ENCODE data around the gene CDC14A. TPM values are rescaled to one million over a fixed set of nuclear protein-coding genes. Genes with fewer than 3 reads are reported as not detected.
A peak's percentile ranks its signal among the peaks of the same experiment; 100 is the strongest.
"Not testable (repeated sequence)": the region's sequence is repeated elsewhere in the genome, so short reads cannot be mapped to it uniquely, and the experiment has no call there.

The CDC14A gene
- total RNA-seq, 1 experiment from 2014 or later: 11.1 TPM

DNA sequence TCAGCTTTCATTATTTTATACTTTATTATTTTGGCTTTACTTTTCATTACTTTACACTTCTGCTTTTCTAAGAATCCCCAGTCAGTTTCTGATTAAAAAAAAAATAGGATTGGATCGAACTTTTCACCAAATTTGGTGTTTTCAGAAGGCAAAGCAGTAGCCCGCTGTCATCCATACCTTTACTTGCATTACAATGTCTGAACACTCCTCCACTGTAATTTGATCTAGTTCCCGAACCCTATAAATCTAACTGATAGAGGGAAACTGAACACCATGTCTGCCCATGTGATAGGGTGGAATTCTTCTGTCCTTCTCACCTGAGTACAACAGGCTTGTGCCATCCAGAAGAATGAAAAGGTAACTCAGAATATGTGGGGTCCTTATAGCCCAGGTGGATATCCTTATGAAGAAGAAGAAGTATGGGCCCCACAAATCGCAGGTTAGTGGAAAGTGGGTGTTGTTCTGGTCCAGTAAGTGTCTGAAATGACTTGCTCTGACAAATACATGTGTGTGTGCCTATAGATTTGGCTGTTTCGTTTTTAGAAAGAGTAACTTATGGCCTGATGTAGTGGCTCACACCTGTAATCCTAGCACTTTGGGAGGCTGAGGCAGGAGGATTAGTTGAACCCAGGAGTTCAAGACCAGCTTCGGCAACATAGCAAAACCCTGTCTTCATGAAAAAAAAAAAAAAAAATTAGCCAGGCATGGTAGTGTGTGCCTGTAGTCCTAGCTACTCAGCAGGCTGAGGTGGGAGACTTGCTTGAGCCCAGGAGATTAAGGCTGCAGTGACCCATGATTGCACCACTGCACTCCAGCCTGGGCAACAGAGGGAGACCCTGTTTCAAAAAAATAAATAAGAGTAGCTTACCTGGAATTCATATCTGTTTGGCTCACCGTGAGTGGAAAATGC, 26.6 kb upstream of the CDC14A start:
- Mint-ChIP-seq H3K36me3 (0 out of 2 replicates have a peak, but pooled peaks cover 2% of the 10 kb centered on the region), H3K4me1 (peaks cover 26% of the 10 kb centered on the region), H3K4me3 (peak overlapping the region; percentile 28), H3K27ac (peak overlapping the region; percentile 85), H3K27me3 (ENCODE audit: low read depth) (no peaks in the 10 kb centered on the region; the same call in 1 of the 2 replicates), H3K9me3 (peaks cover 9% of the 10 kb centered on the region)
- DNase-seq (ENCODE audit: low spot score): no peak
- peak; percentile 88 for ATAC-seq
- ChIA-PET CTCF (no interaction called here), POLR2A (no interaction called here)
- TF ChIP-seq ZNF396 (CRISPR knock-in tag; IDR thresholded peaks at IDR 0.05; ENCODE audit: borderline replicate concordance): no peak
- TF ChIP-seq ZNF121 (CRISPR knock-in tag; IDR thresholded peaks at IDR 0.05): 0 out of 2 replicates have a peak, but pooled peaks have one; percentile 39

DNA sequence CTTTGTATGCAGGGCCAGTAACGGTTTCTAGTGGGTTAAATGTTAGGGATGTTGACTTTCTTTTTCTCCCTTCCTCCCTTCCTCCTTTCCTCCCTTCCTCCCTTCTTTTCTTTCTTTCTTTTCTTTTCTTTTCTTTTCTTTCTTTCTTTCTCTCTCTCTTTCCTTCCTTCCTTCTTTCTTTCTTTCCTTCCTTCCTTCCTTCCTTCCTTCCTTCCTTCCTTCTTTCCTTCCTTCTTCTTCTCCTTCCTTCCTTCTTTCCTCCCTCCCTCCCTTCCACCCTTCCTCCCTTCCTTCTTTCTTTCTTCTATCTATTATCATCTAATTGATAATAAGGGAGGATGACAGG, 26.0 kb upstream of the CDC14A start:
- H3K27me3 Mint-ChIP-seq (ENCODE audit: low read depth); CTCF ChIA-PET: not testable (repeated sequence)

DNA sequence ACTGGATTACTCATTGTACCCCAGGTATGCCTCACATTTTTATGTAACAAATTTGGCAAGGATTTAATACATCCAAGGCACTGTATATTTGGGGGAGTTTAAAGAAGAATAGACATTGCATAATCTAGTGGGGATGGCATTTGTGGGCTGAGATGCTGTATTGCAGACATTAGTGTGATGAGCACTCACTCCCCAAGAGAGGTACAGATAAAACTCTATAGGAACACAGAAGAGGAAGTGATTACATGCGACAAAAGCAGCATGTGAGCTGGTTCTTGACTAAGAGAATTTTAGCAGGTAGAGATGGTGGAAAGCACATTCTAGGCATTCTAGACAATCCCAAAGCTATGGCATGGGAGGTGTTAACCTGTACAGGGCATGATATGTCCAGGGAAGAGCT, 24.2 kb upstream of the CDC14A start:
- no peak overlapping the region for H3K4me3 Mint-ChIP-seq
- no peaks in the 10 kb centered on the region for H3K27me3 Mint-ChIP-seq (ENCODE audit: low read depth)
- H3K36me3 Mint-ChIP-seq: no peaks in the 10 kb centered on the region
- no peak overlapping the region for H3K27ac Mint-ChIP-seq
- H3K9me3 Mint-ChIP-seq: no peaks in the 10 kb centered on the region
- POLR2A ChIA-PET: no interaction called here
- no peak for DNase-seq (ENCODE audit: low spot score)
- TF ChIP-seq, protein P1, sequence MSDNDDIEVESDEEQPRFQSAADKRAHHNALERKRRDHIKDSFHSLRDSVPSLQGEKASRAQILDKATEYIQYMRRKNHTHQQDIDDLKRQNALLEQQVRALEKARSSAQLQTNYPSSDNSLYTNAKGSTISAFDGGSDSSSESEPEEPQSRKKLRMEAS (CRISPR knock-in tag; IDR thresholded peaks at IDR 0.05): no peak
- TF ChIP-seq SOX15 (CRISPR knock-in tag; IDR thresholded peaks at IDR 0.05): no peak
- TF ChIP-seq, protein P2, sequence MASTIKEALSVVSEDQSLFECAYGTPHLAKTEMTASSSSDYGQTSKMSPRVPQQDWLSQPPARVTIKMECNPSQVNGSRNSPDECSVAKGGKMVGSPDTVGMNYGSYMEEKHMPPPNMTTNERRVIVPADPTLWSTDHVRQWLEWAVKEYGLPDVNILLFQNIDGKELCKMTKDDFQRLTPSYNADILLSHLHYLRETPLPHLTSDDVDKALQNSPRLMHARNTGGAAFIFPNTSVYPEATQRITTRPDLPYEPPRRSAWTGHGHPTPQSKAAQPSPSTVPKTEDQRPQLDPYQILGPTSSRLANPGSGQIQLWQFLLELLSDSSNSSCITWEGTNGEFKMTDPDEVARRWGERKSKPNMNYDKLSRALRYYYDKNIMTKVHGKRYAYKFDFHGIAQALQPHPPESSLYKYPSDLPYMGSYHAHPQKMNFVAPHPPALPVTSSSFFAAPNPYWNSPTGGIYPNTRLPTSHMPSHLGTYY (CRISPR knock-in tag; IDR thresholded peaks at IDR 0.05): no peak
- no peak for TF ChIP-seq ZBTB21 (CRISPR knock-in tag; IDR thresholded peaks at IDR 0.05; ENCODE audit: borderline replicate concordance)
- no peak for TF ChIP-seq FOXK1 (CRISPR knock-in tag; IDR thresholded peaks at IDR 0.05)
- no peak for TF ChIP-seq OVOL2 (CRISPR knock-in tag; IDR thresholded peaks at IDR 0.05; ENCODE audit: borderline replicate concordance)
- TF ChIP-seq, protein P3, sequence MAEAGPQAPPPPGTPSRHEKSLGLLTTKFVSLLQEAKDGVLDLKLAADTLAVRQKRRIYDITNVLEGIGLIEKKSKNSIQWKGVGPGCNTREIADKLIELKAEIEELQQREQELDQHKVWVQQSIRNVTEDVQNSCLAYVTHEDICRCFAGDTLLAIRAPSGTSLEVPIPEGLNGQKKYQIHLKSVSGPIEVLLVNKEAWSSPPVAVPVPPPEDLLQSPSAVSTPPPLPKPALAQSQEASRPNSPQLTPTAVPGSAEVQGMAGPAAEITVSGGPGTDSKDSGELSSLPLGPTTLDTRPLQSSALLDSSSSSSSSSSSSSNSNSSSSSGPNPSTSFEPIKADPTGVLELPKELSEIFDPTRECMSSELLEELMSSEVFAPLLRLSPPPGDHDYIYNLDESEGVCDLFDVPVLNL (CRISPR knock-in tag; IDR thresholded peaks at IDR 0.05; ENCODE audit: borderline replicate concordance, low read depth): no peak
- TF ChIP-seq RELA (CRISPR knock-in tag; IDR thresholded peaks at IDR 0.05; ENCODE audit: borderline replicate concordance): no peak
- TF ChIP-seq GRHL2 (CRISPR knock-in tag; IDR thresholded peaks at IDR 0.05; ENCODE audit: insufficient replicate concordance, severe bottlenecking): no peak
- TF ChIP-seq ZNF423 (CRISPR knock-in tag; IDR thresholded peaks at IDR 0.05): no peak
- no peak for TF ChIP-seq SP1 (CRISPR knock-in tag; conservative IDR thresholded peaks at IDR 0.05)
- no peak for TF ChIP-seq ZNF138 (CRISPR knock-in tag; conservative IDR thresholded peaks at IDR 0.05)
- no peak for TF ChIP-seq TEAD1 (CRISPR knock-in tag; IDR thresholded peaks at IDR 0.05)
- TF ChIP-seq ZNF263 (CRISPR knock-in tag; IDR thresholded peaks at IDR 0.05; ENCODE audit: low read depth): no peak
- TF ChIP-seq NR1H2 (CRISPR knock-in tag; IDR thresholded peaks at IDR 0.05): no peak
- TF ChIP-seq KAT7 (CRISPR knock-in tag; IDR thresholded peaks at IDR 0.05; ENCODE audit: borderline replicate concordance): no peak
- H3K4me1 Mint-ChIP-seq: peaks cover 18% of the 10 kb centered on the region
- CTCF ChIA-PET: no interaction called here
- ATAC-seq: no peak

More for the DNA sequence above, 26.0 kb upstream of the CDC14A start:
- H3K4me3 Mint-ChIP-seq; H3K36me3 Mint-ChIP-seq; POLR2A ChIA-PET; DNase-seq (ENCODE audit: low spot score); H3K27ac Mint-ChIP-seq; H3K9me3 Mint-ChIP-seq; ATAC-seq: not testable (repeated sequence)
- TF ChIP-seq, protein P4, sequence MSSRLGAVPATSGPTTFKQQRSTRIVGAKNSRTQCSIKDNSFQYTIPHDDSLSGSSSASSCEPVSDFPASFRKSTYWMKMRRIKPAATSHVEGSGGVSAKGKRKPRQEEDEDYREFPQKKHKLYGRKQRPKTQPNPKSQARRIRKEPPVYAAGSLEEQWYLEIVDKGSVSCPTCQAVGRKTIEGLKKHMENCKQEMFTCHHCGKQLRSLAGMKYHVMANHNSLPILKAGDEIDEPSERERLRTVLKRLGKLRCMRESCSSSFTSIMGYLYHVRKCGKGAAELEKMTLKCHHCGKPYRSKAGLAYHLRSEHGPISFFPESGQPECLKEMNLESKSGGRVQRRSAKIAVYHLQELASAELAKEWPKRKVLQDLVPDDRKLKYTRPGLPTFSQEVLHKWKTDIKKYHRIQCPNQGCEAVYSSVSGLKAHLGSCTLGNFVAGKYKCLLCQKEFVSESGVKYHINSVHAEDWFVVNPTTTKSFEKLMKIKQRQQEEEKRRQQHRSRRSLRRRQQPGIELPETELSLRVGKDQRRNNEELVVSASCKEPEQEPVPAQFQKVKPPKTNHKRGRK (CRISPR knock-in tag; IDR thresholded peaks at IDR 0.05; ENCODE audit: borderline replicate concordance): peak; percentile 86; the same call in 1 of the 2 replicates
- H3K4me1 Mint-ChIP-seq: peaks cover 26% of the 10 kb centered on the region

DNA sequence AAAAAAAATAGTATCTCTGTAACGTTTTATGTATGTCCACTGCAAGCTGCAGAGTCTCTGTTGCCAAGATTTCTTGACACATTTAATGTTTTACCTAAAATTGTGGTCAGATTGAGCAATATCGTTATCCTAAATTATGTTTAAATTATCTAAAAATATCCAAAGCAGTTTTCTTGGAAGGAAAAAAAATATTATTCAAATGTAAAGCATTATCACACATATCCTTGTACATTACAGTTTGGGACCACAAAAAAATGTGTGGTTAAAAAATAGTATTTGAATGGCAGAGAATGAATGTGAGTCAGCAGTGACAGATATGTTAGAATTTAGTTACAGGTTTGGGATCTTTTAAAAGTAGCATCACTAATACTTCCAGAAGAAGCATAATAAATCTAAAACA, 21.2 kb upstream of the CDC14A start:
- H3K4me3 Mint-ChIP-seq; H3K9me3 Mint-ChIP-seq; DNase-seq (ENCODE audit: low spot score); ATAC-seq; H3K27me3 Mint-ChIP-seq (ENCODE audit: low read depth); H3K36me3 Mint-ChIP-seq; H3K27ac Mint-ChIP-seq; POLR2A ChIA-PET; CTCF ChIA-PET: not testable (repeated sequence)
- H3K4me1 Mint-ChIP-seq: peaks cover 12% of the 10 kb centered on the region
